Transverse colon (tissue), 4 donors: ENCODE results near the gene PEX11A.

Source experiments
- EP300 ChIP-seq: sonication (generic); formaldehyde crosslinking; IDR thresholded peaks from one replicate; pipeline ENCODE4 v1.6.1; 2017; ENCODE audit warnings: antibody characterized with exemption, low read depth
- POLR2AphosphoS5 ChIP-seq, 3 donors: sonication (generic); formaldehyde crosslinking; IDR thresholded peaks; one replicate each; pipeline ENCODE4 v1.6.1; 2016; ENCODE audit warnings: antibody characterized with exemption in 3 of 3
- TF ChIP-seq, protein P1 (sequence below), 5 experiments: fragments of 200-600 bp in 3 of 5; fragments of 450-650 bp in 2 of 5; sonication (generic) in 3 of 5; IDR thresholded peaks; 1 replicate in 2 of 5; 2 replicates in 3 of 5; pipeline ENCODE4 v1.5.1; 2016 to 2017; ENCODE audit warnings: antibody characterized with exemption in 5 of 5, inconsistent platforms in 3 of 5, mild to moderate bottlenecking in 2 of 5, moderate library complexity in 1 of 5

DNA sequence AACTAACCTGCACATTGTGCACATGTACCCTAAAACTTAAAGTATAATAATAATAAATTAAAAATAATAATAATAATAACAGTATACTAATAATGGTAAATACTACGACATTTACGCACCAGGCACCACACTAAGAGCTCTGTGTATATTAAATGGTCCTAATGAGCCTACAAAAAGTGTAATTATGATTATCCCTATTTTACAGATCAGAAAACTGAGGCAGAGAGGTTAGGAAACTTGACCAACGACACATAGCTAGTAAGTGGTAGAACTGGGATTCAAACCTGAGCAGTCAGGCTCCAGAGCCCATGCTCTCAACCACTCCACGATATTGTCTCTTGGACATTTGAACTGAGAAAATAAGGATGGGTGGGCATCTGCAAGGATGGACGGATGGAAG lies 50.3 kb downstream of the PEX11A start:
- TF ChIP-seq, protein P1, sequence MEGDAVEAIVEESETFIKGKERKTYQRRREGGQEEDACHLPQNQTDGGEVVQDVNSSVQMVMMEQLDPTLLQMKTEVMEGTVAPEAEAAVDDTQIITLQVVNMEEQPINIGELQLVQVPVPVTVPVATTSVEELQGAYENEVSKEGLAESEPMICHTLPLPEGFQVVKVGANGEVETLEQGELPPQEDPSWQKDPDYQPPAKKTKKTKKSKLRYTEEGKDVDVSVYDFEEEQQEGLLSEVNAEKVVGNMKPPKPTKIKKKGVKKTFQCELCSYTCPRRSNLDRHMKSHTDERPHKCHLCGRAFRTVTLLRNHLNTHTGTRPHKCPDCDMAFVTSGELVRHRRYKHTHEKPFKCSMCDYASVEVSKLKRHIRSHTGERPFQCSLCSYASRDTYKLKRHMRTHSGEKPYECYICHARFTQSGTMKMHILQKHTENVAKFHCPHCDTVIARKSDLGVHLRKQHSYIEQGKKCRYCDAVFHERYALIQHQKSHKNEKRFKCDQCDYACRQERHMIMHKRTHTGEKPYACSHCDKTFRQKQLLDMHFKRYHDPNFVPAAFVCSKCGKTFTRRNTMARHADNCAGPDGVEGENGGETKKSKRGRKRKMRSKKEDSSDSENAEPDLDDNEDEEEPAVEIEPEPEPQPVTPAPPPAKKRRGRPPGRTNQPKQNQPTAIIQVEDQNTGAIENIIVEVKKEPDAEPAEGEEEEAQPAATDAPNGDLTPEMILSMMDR (IDR thresholded peaks at IDR 0.05), result no peak
- TF ChIP-seq EP300 (no peak), POLR2AphosphoS5 (IDR thresholded peaks at IDR 0.05) (no peak)
